SU-DHL-6 (cell line): ENCODE results near the gene AMZ1.
A peak's percentile ranks its signal among the peaks of the same experiment; 100 is the strongest.

Source experiments
- H2AFZ ChIP-seq: fragments of 200-600 bp; sonication (generic); 2 replicates; pipeline ENCODE4 v1.6.1; 2014; ENCODE audit warnings: low read depth, mild to moderate bottlenecking, moderate library complexity, mixed read lengths, antibody characterized with exemption, low read length; ENCODE audit not compliant: severe bottlenecking
- H3F3A ChIP-seq: fragments of 200-600 bp; shearing (Covaris generic); 2 replicates; pipeline ENCODE4 v1.6.0; 2016; ENCODE audit warnings: antibody characterized with exemption, mild to moderate bottlenecking; ENCODE audit not compliant: insufficient read depth
- H3K27ac ChIP-seq: fragments of 200-600 bp; sonication (generic); 2 replicates; pipeline ENCODE4 v1.5.1; 2016; ENCODE audit warnings: low read depth, mild to moderate bottlenecking, low read length, moderate library complexity, mixed read lengths
- H3K27me3 ChIP-seq: fragments of 200-600 bp; sonication (generic), shearing (Covaris generic); 2 replicates; pipeline ENCODE4 v1.6.0; 2014; ENCODE audit warnings: mild to moderate bottlenecking, low read length
- H3K36me3 ChIP-seq: fragments of 200-600 bp; sonication (generic); 2 replicates; pipeline ENCODE4 v1.6.1; 2014; ENCODE audit warnings: mild to moderate bottlenecking, low read length, mixed read lengths
- H3K4me2 ChIP-seq: fragments of 300-600, 200-600 bp; shearing (Covaris generic), sonication (generic); 2 replicates; pipeline ENCODE4 v1.6.0; 2014; ENCODE audit warnings: low read length, low read depth, mild to moderate bottlenecking; ENCODE audit not compliant: poor library complexity, severe bottlenecking
- H3K4me3 ChIP-seq: fragments of 200-600 bp; sonication (generic); 2 replicates; pipeline ENCODE4 v1.5.1; 2014; ENCODE audit warnings: antibody characterized with exemption, low read length, mild to moderate bottlenecking, mixed read lengths; ENCODE audit not compliant: insufficient read depth, poor library complexity, severe bottlenecking
- H3K79me2 ChIP-seq: fragments of 200-600 bp; sonication (generic); 2 replicates; pipeline ENCODE4 v1.6.1; 2014; ENCODE audit warnings: mild to moderate bottlenecking, low read length, moderate library complexity; ENCODE audit not compliant: insufficient read depth
- H3K9ac ChIP-seq: fragments of 200-600 bp; sonication (generic); 2 replicates; pipeline ENCODE4 v1.7.0; 2014; ENCODE audit warnings: mild to moderate bottlenecking, low read length
- H3K9me2 ChIP-seq: fragments of 200-600 bp; sonication (generic); replicated peaks from 2 replicates; pipeline ENCODE4 v1.6.1; 2014; ENCODE audit warnings: low read length; ENCODE audit not compliant: insufficient read depth
- H3K9me3 ChIP-seq: fragments of 200-600 bp; sonication (generic); 2 replicates; pipeline ENCODE4 v1.6.1; 2014; ENCODE audit warnings: low read length, mixed read lengths; ENCODE audit not compliant: insufficient read depth
- H4K20me1 ChIP-seq: fragments of 200-600 bp; sonication (generic); 2 replicates; pipeline ENCODE4 v1.6.1; 2014; ENCODE audit warnings: low read depth, mild to moderate bottlenecking, antibody characterized with exemption, low read length, moderate library complexity, mixed read lengths
- EZH2phosphoT487 ChIP-seq: fragments of 200-600 bp; sonication (generic), shearing (Covaris generic); conservative IDR thresholded peaks from 2 replicates; pipeline ENCODE4 v1.6.1; 2018; ENCODE audit warnings: mild to moderate bottlenecking, antibody characterized with exemption, low read length, moderate library complexity, mixed read lengths
- TF ChIP-seq, protein P1 (sequence below): fragments of 200-600 bp; sonication (generic); IDR thresholded peaks from one replicate; pipeline ENCODE4 v1.5.1; 2017; ENCODE audit warnings: antibody characterized with exemption, mild to moderate bottlenecking, low read length, moderate library complexity; ENCODE audit not compliant: insufficient read depth, poor library complexity, severe bottlenecking

AMZ1 gene

DNA sequence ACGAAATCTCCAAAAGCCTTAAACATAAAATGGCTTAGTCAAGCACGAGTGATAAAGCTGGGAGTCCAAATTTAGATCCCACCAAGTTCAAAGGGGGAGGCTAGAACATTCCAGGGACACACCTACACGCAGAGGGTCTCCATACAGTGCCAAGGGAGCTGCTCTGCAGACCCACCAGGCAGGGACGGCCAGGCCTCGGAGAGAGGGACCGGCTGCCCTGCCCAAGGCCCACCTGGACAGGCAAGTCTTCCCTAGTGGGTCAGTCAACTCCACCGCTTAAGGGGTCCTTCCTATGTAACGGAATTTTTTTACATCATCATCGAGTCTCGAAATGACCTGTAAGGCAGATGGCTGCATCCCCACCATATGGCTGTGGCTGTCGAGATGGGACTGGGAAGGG, 28.5 kb downstream of the AMZ1 start:
- Histone ChIP-seq H3K4me3 (no peak overlapping the region), H2AFZ (no peak overlapping the region), H3K79me2 (no peaks in the 10 kb centered on the region), H3K9ac (no peak overlapping the region), H3K9me2 (no peaks in the 10 kb centered on the region), H3K27ac (peak overlapping the region; percentile 55; the same call in 1 of the 2 replicates), H3K9me3 (no peaks in the 10 kb centered on the region), H3K36me3 (no peaks in the 10 kb centered on the region), H3K27me3 (no peaks in the 10 kb centered on the region), H4K20me1 (no peaks in the 10 kb centered on the region), H3K4me2 (peak overlapping the region; percentile 33), H3F3A (peaks cover 10% of the 10 kb centered on the region; the same call in 1 of the 2 replicates)
- no peak for TF ChIP-seq EZH2phosphoT487
- TF ChIP-seq, protein P1, sequence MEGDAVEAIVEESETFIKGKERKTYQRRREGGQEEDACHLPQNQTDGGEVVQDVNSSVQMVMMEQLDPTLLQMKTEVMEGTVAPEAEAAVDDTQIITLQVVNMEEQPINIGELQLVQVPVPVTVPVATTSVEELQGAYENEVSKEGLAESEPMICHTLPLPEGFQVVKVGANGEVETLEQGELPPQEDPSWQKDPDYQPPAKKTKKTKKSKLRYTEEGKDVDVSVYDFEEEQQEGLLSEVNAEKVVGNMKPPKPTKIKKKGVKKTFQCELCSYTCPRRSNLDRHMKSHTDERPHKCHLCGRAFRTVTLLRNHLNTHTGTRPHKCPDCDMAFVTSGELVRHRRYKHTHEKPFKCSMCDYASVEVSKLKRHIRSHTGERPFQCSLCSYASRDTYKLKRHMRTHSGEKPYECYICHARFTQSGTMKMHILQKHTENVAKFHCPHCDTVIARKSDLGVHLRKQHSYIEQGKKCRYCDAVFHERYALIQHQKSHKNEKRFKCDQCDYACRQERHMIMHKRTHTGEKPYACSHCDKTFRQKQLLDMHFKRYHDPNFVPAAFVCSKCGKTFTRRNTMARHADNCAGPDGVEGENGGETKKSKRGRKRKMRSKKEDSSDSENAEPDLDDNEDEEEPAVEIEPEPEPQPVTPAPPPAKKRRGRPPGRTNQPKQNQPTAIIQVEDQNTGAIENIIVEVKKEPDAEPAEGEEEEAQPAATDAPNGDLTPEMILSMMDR = no peak

DNA sequence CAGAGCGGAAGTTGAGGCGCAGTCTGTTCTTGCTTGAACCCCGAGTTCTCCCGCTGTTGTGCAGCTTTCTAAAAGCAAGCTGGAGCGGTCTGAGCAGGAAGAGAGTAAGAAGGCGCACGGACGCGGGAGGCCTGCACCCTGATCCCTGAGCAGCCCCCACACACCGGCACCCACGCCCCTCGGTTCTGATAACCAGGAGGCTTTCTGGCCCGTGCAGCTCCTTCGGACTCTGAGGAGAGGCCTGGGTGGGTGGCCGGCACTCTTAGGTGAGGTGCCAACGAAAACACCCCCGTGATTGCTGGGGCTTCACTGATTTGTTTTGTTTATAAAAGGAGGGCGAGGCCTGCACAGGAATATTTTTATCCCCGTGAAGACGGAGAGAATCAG, 28.9 kb downstream of the AMZ1 start:
- Histone ChIP-seq H3K9ac (no peak overlapping the region), H4K20me1 (no peaks in the 10 kb centered on the region), H3K27me3 (no peaks in the 10 kb centered on the region), H3K79me2 (no peaks in the 10 kb centered on the region), H3K9me2 (no peaks in the 10 kb centered on the region), H3K4me3 (no peak overlapping the region), H3K36me3 (no peaks in the 10 kb centered on the region), H3K4me2 (no peak overlapping the region), H2AFZ (no peak overlapping the region), H3K27ac (no peak overlapping the region), H3F3A (peaks cover 10% of the 10 kb centered on the region; the same call in 1 of the 2 replicates), H3K9me3 (no peaks in the 10 kb centered on the region)
- TF ChIP-seq, protein P1 = no peak
- TF ChIP-seq EZH2phosphoT487 = no peak

DNA sequence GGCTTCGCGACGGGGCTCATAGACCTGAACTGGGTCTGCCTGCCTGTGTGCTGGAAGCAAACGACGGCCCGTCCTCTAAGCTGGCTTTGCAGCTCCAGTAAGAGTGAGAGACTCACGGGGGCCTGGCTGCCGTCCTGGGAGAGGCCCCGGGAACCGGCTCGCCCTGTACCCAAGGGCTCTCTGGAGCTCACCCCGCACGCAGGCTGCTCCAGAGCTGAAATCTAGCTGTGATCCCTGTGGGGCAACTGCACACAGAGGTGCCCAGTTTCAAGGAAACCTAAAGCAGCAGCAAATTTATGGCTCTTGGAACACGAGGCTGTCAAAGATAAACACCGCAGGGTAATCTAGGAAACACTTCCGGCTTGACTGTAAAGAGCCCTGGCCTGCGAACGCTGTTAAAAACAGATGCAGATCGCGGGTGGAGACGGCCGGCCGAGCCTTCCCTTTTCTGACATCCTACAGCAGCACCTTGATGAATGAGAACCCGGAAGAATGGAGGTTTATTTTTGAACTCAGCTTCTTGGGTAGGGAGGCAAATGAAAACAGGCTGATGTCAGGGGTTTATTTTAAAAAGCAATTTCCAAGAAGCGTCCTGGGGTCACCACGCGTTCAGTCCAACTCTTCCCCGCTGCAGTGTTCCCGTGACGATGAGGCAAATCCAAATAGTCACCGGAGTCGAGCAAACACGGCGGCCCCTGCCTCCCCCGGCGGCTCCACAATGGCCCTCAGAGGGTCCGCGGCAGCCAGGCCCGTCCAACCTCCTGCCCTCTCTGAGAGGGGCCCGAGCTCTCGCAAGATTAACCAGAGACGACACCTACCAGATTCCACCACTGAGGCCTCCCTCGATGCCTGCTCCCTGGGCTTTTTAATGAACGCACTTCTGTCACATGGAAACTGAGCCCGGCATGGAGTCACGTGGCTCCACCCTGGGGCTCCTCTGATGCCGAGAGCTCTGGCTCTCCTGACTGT, 29.6 kb downstream of the AMZ1 start:
- TF ChIP-seq, protein P1 = no peak
- TF ChIP-seq EZH2phosphoT487 = no peak
- H3K27me3 ChIP-seq = no peaks in the 10 kb centered on the region

More for the DNA sequence above, 29.6 kb downstream of the AMZ1 start:
- Histone ChIP-seq H4K20me1 (no peaks in the 10 kb centered on the region), H3K4me3 (no peak overlapping the region), H3K9me2 (no peaks in the 10 kb centered on the region), H3K36me3 (no peaks in the 10 kb centered on the region), H3K79me2 (no peaks in the 10 kb centered on the region), H3K9me3 (no peaks in the 10 kb centered on the region), H3K27ac (no peak overlapping the region), H2AFZ (no peak overlapping the region), H3K9ac (no peak overlapping the region), H3F3A (peaks cover 10% of the 10 kb centered on the region; the same call in 1 of the 2 replicates), H3K4me2 (no peak overlapping the region)
